CD4-positive, alpha-beta T cell (primary cell): Measurements from ENCODE around the gene ATF4. TPM values are rescaled to one million over a fixed set of nuclear protein-coding genes. Genes with fewer than 3 reads are reported as not detected.

Experiments used
- ATAC-seq: fragments of 200-7000 bp; cut with Tn5 transposase; one replicate; pipeline ENCODE4 v1.10.0; 2022; ENCODE audit warnings: mild to moderate bottlenecking; ENCODE audit not compliant: poor library complexity
- CTCF ChIA-PET: fragments of 350-600 bp; sonication (Branson Sonifier 250); formaldehyde crosslinking; loops from one replicate; lab custom pipeline; 2021; ENCODE audit warnings: antibody characterized with exemption, inconsistent platforms; lab: Charles Lee
- POLR2A ChIA-PET: fragments of 350-600 bp; sonication (Branson Sonifier 250); formaldehyde crosslinking; loops from one replicate; lab custom pipeline; 2021; ENCODE audit warnings: antibody characterized with exemption, inconsistent platforms; lab: Charles Lee
- DNase-seq, 14 experiments: peaks; one replicate each; pipeline ENCODE4 v3.0.0-alpha.2; 2013 to 2020; ENCODE audit warnings: mixed read lengths in 2 of 14
- H3K27ac ChIP-seq, 2 donors: one replicate each; pipeline versions ENCODE4 v1.5.1 to v1.7.0; 2013; ENCODE audit warnings: low read length in 2 of 2, low read depth in 1 of 2, mild to moderate bottlenecking in 1 of 2
- H3K27me3 ChIP-seq, 2 experiments: 1 replicate in 1 of 2; 2 replicates in 1 of 2; pipeline versions ENCODE4 v1.6.1 to v1.7.0; 2013; ENCODE audit warnings: low read length in 2 of 2, control low read depth in 1 of 2, mild to moderate bottlenecking in 1 of 2, moderate library complexity in 1 of 2; ENCODE audit not compliant: insufficient read depth in 2 of 2, control insufficient read depth in 1 of 2
- H3K36me3 ChIP-seq: one replicate; pipeline ENCODE4 v1.6.1; 2013; ENCODE audit warnings: low read length, control low read depth; ENCODE audit not compliant: insufficient read depth
- H3K4me1 ChIP-seq: one replicate; pipeline ENCODE4 v1.6.1; 2013; ENCODE audit warnings: low read length, control low read depth; ENCODE audit not compliant: insufficient read depth
- H3K4me3 ChIP-seq: one replicate; pipeline ENCODE4 v1.5.1; 2013; ENCODE audit warnings: mild to moderate bottlenecking, low read length, moderate library complexity
- H3K9me3 ChIP-seq, 2 experiments: 1 replicate in 1 of 2; 2 replicates in 1 of 2; pipeline versions ENCODE4 v1.6.1 to v1.7.0; 2013; ENCODE audit warnings: low read length in 2 of 2, mild to moderate bottlenecking in 2 of 2, control low read depth in 1 of 2, moderate library complexity in 1 of 2; ENCODE audit not compliant: control insufficient read depth in 1 of 2, insufficient read depth in 1 of 2
- H3K27ac Mint-ChIP-seq: one replicate; pipeline ENCODE4 v1.8.0; 2020; ENCODE audit warnings: mixed read lengths
- H3K27me3 Mint-ChIP-seq: one replicate; pipeline ENCODE4 v1.8.0; 2021; ENCODE audit warnings: mixed read lengths
- H3K36me3 Mint-ChIP-seq: one replicate; pipeline ENCODE4 v1.8.0; 2021; ENCODE audit warnings: low read depth, mixed read lengths
- H3K4me1 Mint-ChIP-seq: one replicate; pipeline ENCODE4 v1.8.0; 2021; ENCODE audit warnings: low read depth, mixed read lengths
- H3K4me3 Mint-ChIP-seq: one replicate; pipeline ENCODE4 v1.8.0; 2020; ENCODE audit warnings: mild to moderate bottlenecking, mixed read lengths
- H3K9me3 Mint-ChIP-seq: one replicate; pipeline ENCODE4 v1.8.0; 2020; ENCODE audit warnings: mixed read lengths
- CTCF ChIP-seq: fragments of 200-600 bp; IDR thresholded peaks from one replicate; pipeline ENCODE4 v1.8.0; 2022; ENCODE audit warnings: antibody characterized with exemption, mild to moderate bottlenecking
- intact Hi-C, 2 experiments: fragments of 100-400 bp; cut with DNase I in 1 of 2; cut with micrococcal nuclease in 1 of 2; formaldehyde crosslinking; loops; one replicate each; pipeline versions ENCODE4 v1.15.1 to v1.9.0; 2023 to 2025; cut with DNase I, micrococcal nuclease
- total RNA-seq, 174 experiments: library from RNA in 2 of 174; stranded (reverse) in 2 of 174; gene quantifications; one replicate each; pipeline ENCODE4 v1.2.3 and lab custom pipeline; 2021 to 2026

Gene ATF4
- total RNA-seq, 2 experiments from 2014 or later, result 358 to 365 TPM

- CTCF ChIA-PET, result no interaction called here
These were observed 16.3 kb downstream of the ATF4 start for GRCh38 chr22:39536711-39537110.

GRCh38 chr22:39537975-39538374 is 17.6 kb downstream of the ATF4 start:
- no peak for TF ChIP-seq CTCF
- peaks cover 19% of the 10 kb centered on the region for H3K4me1 ChIP-seq
- H3K4me3 ChIP-seq, result no peak overlapping the region
- Mint-ChIP-seq H3K4me1 (peaks cover 9% of the 10 kb centered on the region), H3K27me3 (peaks cover 1% of the 10 kb centered on the region), H3K36me3 (no peaks in the 10 kb centered on the region), H3K9me3 (no peaks in the 10 kb centered on the region), H3K27ac (no peak overlapping the region), H3K4me3 (no peak overlapping the region)
- intact Hi-C loops, result loop anchor here (5.0 to 10.0 kb wide), 3 partner anchors 84 to 637 kb away; partner anchors contain the start of gene TNRC6B (in 2 of the 2)
- ChIA-PET CTCF (no interaction called here), POLR2A (no interaction called here)
- no peaks in the 10 kb centered on the region for H3K36me3 ChIP-seq
- no peaks in the 10 kb centered on the region for H3K27me3 ChIP-seq
- H3K9me3 ChIP-seq, result no peaks in the 10 kb centered on the region
- H3K27ac ChIP-seq, result no peak overlapping the region
- DNase-seq, result no peak
- no peak for ATAC-seq

More at GRCh38 chr22:39536711-39537110, 16.3 kb downstream of the ATF4 start:
- Mint-ChIP-seq H3K27me3 (no peaks in the 10 kb centered on the region), H3K27ac (no peak overlapping the region), H3K4me3 (no peak overlapping the region), H3K36me3 (peaks cover 10% of the 10 kb centered on the region), H3K9me3 (no peaks in the 10 kb centered on the region), H3K4me1 (peaks cover 22% of the 10 kb centered on the region)
- Histone ChIP-seq H3K9me3 (no peaks in the 10 kb centered on the region), H3K36me3 (no peaks in the 10 kb centered on the region), H3K27ac (no peak overlapping the region), H3K4me1 (peaks cover 24% of the 10 kb centered on the region), H3K27me3 (no peaks in the 10 kb centered on the region), H3K4me3 (no peak overlapping the region)
- ATAC-seq (no peak), DNase-seq (no peak)
- POLR2A ChIA-PET, result no interaction called here
- intact Hi-C loops, result loop anchor here (5.0 to 10.0 kb wide), 3 partner anchors 86 to 638 kb away; partner anchors contain the start of gene TNRC6B (in 2 of the 2)
- no peak for TF ChIP-seq CTCF

GRCh38 chr22:39543095-39543494 is 22.7 kb downstream of the ATF4 start:
- POLR2A ChIA-PET, result interaction anchor here (0.6 kb wide), 1 partner anchor 438 kb away, joined by 5 read pairs; no protein-coding TSS in a partner anchor
- no peak for TF ChIP-seq CTCF
- Histone ChIP-seq H3K36me3 (no peaks in the 10 kb centered on the region), H3K9me3 (peaks cover 0 to 13% of the 10 kb centered on the region in 2 experiments), H3K27me3 (peaks cover 7 to 8% of the 10 kb centered on the region in 2 experiments), H3K27ac (no peak overlapping the region), H3K4me1 (peaks cover 12% of the 10 kb centered on the region), H3K4me3 (no peak overlapping the region)
- no peak overlapping the region for H3K27ac Mint-ChIP-seq
- intact Hi-C loops, result no loop called here
- ATAC-seq, result peak; percentile 51
- H3K4me1 Mint-ChIP-seq, result peaks cover 13% of the 10 kb centered on the region
- peaks cover 37% of the 10 kb centered on the region for H3K27me3 Mint-ChIP-seq
- DNase-seq, result peak in 3 of 14 experiments; percentile 45 to 54 (median 53)
- CTCF ChIA-PET, result no interaction called here
- no peaks in the 10 kb centered on the region for H3K36me3 Mint-ChIP-seq
- no peaks in the 10 kb centered on the region for H3K9me3 Mint-ChIP-seq
- no peak overlapping the region for H3K4me3 Mint-ChIP-seq
